ENCODE data around the gene SLC35B2.

Gene SLC35B2

DNA sequence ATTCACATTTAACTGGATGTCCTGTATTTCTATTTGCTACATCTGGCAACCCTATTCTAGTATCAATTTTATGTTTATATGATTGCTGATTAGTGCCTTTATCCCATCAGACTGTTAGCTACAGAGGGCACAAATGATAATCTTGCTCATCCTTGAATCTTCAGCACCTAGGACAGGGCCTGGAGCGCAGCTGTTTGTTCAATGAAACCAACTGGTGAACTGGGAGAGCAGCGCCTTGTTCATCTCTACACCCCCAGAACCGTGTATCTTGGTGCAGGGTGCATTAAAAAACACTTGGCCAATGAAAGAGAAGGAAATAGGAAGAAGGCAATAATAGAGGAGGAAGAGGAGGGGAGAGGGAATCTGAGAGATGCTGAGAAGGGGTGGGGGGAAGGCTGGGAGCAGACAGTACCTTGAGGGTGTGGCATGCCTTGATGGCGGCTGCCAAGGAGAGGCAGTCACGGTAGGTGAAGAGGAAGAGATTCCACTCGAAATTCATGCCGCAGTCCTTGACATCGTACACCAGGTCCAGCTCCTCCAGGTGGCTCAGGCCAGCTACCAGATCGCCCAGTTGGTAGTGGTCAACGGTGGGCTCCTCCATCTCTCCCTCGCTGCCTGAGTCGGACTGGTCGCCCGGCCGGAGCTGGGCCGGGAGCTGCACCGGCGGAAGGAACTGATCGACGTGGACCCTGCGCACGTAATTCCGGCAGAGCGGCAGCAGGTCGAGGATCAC, 28.4 kb upstream of the SLC35B2 start:
- Histone ChIP-seq H3K27ac (ENCODE audit: low read depth in 2 of 2, low read length in 2 of 2) (no peak overlapping the region), H3K4me1 (ENCODE audit: control insufficient read depth in 2 of 2, insufficient read depth in 2 of 2, low read length in 2 of 2) (no peaks in the 10 kb centered on the region), H3K9ac (ENCODE audit: low read depth in 1 of 2, low read length in 2 of 2) (no peak overlapping the region), H3K9me3 (ENCODE audit: control insufficient read depth in 2 of 2, low read length in 2 of 2) (no peaks in the 10 kb centered on the region), H3K36me3 (ENCODE audit: control insufficient read depth in 2 of 2, insufficient read depth in 2 of 2, low read length in 2 of 2) (no peaks in the 10 kb centered on the region), H3K4me3 (ENCODE audit: low read length in 2 of 2) (no peak overlapping the region), H3K27me3 (ENCODE audit: control insufficient read depth in 2 of 2, insufficient read depth in 2 of 2, low read length in 2 of 2) (peaks cover 26 to 28% of the 10 kb centered on the region in 2 donors)

DNA sequence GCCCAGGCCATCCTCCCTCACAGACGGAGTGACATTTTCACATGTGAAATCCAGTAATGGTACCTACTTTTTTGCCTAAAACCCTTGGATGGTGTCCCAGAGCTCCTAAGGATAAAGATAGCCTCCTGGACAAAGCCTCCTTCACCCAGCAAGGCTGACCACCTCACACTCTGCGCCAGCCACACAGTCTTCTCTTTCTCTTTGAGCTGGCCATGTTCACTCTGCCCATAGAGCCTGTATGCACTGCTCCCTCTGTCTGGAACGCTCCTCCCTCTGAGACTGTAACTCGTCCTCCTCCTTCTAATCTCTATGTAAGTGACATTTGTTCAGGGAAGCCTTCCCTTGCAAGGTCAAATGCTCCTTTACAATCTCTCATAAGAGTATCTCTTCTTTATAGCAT, 27.5 kb upstream of the SLC35B2 start:
- Histone ChIP-seq H3K27ac (ENCODE audit: low read depth in 2 of 2, low read length in 2 of 2) (no peak overlapping the region), H3K36me3 (ENCODE audit: control insufficient read depth in 2 of 2, insufficient read depth in 2 of 2, low read length in 2 of 2) (no peaks in the 10 kb centered on the region), H3K4me1 (ENCODE audit: control insufficient read depth in 2 of 2, insufficient read depth in 2 of 2, low read length in 2 of 2) (no peaks in the 10 kb centered on the region), H3K9me3 (ENCODE audit: control insufficient read depth in 2 of 2, low read length in 2 of 2) (no peaks in the 10 kb centered on the region), H3K4me3 (ENCODE audit: low read length in 2 of 2) (no peak overlapping the region), H3K27me3 (ENCODE audit: control insufficient read depth in 2 of 2, insufficient read depth in 2 of 2, low read length in 2 of 2) (peaks cover 21 to 31% of the 10 kb centered on the region in 2 donors), H3K9ac (ENCODE audit: low read depth in 1 of 2, low read length in 2 of 2) (no peak overlapping the region)

DNA sequence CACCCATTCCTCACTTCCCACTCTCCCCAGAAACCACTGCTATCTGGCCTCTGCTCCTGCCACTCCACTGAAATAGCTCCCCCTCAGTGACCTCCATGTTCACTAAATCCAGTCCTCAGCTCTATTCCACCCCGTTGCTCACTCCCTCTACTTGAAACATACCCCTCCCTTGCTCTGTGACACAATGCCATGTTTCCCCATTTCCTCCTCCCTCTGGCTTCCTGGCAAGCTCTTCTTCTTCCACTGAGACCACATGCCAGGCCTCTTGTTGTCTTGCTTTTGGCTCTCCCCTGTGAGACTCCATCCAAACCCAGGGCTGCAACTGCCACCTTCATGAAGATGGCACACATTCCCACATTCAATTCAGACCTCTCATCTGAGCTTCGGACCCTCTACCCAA, 26.8 kb upstream of the SLC35B2 start:
- Histone ChIP-seq H3K9ac (ENCODE audit: low read depth in 1 of 2, low read length in 2 of 2) (no peak overlapping the region), H3K9me3 (ENCODE audit: control insufficient read depth in 2 of 2, low read length in 2 of 2) (no peaks in the 10 kb centered on the region), H3K4me1 (ENCODE audit: control insufficient read depth in 2 of 2, insufficient read depth in 2 of 2, low read length in 2 of 2) (no peaks in the 10 kb centered on the region), H3K36me3 (ENCODE audit: control insufficient read depth in 2 of 2, insufficient read depth in 2 of 2, low read length in 2 of 2) (no peaks in the 10 kb centered on the region), H3K27me3 (ENCODE audit: control insufficient read depth in 2 of 2, insufficient read depth in 2 of 2, low read length in 2 of 2) (peaks cover 16 to 28% of the 10 kb centered on the region in 2 donors), H3K27ac (ENCODE audit: low read depth in 2 of 2, low read length in 2 of 2) (no peak overlapping the region), H3K4me3 (ENCODE audit: low read length in 2 of 2) (no peak overlapping the region)

DNA sequence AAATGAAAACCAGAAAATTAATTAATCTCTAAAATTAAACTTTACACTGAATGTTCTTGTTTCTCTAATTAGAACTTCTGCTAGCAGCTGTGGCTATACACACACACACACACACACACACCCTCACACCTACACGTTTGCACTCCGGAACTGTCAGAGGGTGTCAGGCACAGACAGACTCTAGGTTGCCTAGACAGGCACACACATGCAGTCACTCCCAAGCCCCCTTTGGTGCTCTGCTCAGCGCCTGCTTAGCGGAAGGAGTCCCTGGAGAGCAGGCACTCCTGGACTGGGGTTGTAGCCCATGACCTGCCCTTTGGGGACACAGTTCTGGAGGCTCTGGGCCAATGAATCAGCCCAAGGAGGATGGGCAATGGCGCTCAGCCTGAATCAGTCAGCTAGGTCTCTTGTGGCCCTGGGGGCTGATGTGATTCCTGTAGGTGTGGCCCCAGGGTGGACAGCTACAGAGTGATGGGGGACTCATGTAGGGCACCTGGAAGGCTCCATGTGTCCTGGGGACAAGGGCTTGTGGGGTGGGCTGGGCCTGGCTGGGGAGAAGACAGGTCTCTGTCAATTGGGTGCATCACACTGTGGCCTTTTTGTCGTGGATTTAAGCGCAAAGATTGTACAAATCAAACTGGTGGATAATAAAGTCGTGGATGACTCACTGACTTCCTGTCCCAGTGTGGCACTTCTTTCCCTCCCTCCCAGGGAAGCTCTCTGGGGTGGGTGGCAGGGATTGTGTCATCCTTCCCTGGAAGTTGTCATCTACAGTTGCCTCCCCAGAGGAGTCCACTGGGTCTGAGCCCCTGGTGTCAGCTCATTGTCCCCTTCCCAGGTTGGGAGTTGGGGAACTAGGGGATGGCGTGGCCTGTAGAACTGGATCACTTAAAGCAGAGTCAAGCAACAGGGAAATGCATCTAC, 21.7 kb upstream of the SLC35B2 start:
- H3K9me3 ChIP-seq (ENCODE audit: control insufficient read depth in 2 of 2, low read length in 2 of 2): no peaks in the 10 kb centered on the region
- H3K27me3 ChIP-seq (ENCODE audit: control insufficient read depth in 2 of 2, insufficient read depth in 2 of 2, low read length in 2 of 2): peaks cover 27 to 60% of the 10 kb centered on the region in 2 donors
- peaks cover 0 to 3% of the 10 kb centered on the region in 2 donors for H3K4me1 ChIP-seq (ENCODE audit: control insufficient read depth in 2 of 2, insufficient read depth in 2 of 2, low read length in 2 of 2)
- no peak overlapping the region for H3K9ac ChIP-seq (ENCODE audit: low read depth in 1 of 2, low read length in 2 of 2)
- H3K36me3 ChIP-seq (ENCODE audit: control insufficient read depth in 2 of 2, insufficient read depth in 2 of 2, low read length in 2 of 2): no peaks in the 10 kb centered on the region
- no peak overlapping the region for H3K4me3 ChIP-seq (ENCODE audit: low read length in 2 of 2)
- H3K27ac ChIP-seq (ENCODE audit: low read depth in 2 of 2, low read length in 2 of 2): no peak overlapping the region

DNA sequence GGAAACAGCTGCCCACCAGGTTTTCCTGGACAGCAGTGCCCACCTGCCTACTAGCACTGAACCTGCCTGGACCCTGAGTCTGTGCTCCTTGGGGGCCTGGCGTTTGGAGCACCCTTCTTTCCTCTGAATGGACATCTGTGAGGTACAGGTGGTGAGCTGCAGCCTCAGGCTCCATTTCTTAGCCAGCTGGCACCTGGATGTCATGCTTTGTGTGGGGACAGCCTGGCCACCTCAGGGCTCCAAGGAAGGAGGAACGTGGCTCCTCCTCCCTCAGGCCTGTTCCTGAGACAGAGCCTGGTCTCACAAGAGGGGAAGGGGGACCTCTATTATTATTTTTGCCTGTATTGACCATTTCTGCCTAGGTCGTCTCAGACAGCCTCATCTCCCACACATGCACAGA, 21.0 kb upstream of the SLC35B2 start:
- Histone ChIP-seq H3K9me3 (ENCODE audit: control insufficient read depth in 2 of 2, low read length in 2 of 2) (no peaks in the 10 kb centered on the region), H3K4me1 (ENCODE audit: control insufficient read depth in 2 of 2, insufficient read depth in 2 of 2, low read length in 2 of 2) (peaks cover 0 to 3% of the 10 kb centered on the region in 2 donors), H3K27ac (ENCODE audit: low read depth in 2 of 2, low read length in 2 of 2) (no peak overlapping the region), H3K27me3 (ENCODE audit: control insufficient read depth in 2 of 2, insufficient read depth in 2 of 2, low read length in 2 of 2) (peaks cover 34 to 64% of the 10 kb centered on the region in 2 donors), H3K9ac (ENCODE audit: low read depth in 1 of 2, low read length in 2 of 2) (no peak overlapping the region), H3K4me3 (ENCODE audit: low read length in 2 of 2) (no peak overlapping the region), H3K36me3 (ENCODE audit: control insufficient read depth in 2 of 2, insufficient read depth in 2 of 2, low read length in 2 of 2) (no peaks in the 10 kb centered on the region)

DNA sequence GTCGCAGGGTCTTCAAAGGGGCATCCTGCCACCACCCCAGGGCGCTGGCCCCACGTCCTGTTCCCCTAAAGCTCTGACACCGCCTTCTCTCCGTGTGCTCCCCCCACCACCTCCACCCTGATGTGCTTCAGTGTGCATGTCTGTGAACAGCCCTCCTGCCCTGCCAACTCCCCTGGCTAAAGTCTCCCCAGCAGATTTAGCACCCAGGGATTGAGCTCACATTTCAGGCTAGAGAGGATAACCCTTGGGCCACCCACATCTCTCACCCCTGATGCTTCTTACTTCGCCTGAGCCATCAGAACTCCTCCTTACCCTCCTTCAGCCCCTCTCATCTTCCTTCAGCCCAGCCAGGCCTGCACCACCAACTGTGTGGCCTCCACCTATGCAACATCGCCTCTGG, 20.4 kb upstream of the SLC35B2 start:
- Histone ChIP-seq H3K27ac (ENCODE audit: low read depth in 2 of 2, low read length in 2 of 2) (no peak overlapping the region), H3K4me1 (ENCODE audit: control insufficient read depth in 2 of 2, insufficient read depth in 2 of 2, low read length in 2 of 2) (peaks cover 0 to 3% of the 10 kb centered on the region in 2 donors), H3K9me3 (ENCODE audit: control insufficient read depth in 2 of 2, low read length in 2 of 2) (no peaks in the 10 kb centered on the region), H3K9ac (ENCODE audit: low read depth in 1 of 2, low read length in 2 of 2) (no peak overlapping the region), H3K27me3 (ENCODE audit: control insufficient read depth in 2 of 2, insufficient read depth in 2 of 2, low read length in 2 of 2) (peaks cover 39 to 64% of the 10 kb centered on the region in 2 donors), H3K4me3 (ENCODE audit: low read length in 2 of 2) (no peak overlapping the region), H3K36me3 (ENCODE audit: control insufficient read depth in 2 of 2, insufficient read depth in 2 of 2, low read length in 2 of 2) (no peaks in the 10 kb centered on the region)

DNA sequence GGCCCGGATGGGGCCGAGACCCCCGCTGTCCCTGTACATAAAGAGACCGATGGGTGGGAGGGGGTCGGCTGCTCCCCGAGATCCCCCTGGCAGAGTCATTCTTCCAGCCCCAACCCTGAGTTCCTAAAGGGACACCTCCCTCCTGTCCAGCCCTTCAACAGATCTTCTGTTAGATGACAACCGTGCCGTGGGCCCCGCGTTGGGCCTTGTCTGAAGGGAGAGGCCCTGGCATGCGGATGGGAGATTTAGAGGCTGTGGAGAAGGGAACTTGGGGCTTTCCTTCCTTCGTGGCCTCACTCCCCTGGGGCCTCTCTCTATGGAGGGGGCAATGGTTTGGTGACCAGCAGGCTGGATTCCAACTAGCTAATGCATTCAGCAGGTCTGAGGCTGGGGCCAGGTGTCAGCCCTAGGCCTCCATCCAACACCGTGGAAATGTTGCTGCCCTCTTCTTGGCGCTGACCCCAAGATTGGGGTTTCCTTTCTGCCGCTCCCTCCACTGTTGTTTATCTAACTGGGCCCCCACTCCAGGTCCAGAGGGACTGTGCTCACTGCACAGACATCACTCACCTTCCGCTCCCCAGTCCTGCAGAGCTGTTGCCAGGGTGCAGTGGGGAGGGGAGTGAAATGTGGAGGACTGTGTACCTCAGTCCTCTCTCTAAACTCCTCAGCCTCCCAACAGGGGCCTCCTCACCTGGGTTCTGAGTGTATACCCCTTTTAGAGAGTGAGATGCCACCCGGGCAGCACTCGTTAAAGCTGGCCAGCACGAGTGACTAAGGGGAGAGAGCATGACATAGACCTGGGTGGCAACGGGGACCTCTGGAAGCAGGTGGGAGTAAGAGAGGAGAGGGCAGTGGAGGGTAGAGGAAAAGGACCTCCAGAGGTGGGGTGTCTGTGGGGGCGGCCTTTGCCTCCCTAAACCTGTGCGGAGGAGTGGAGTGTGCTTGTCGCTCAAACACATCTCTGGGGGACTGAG, 19.6 kb upstream of the SLC35B2 start:
- H3K36me3 ChIP-seq (ENCODE audit: control insufficient read depth in 2 of 2, insufficient read depth in 2 of 2, low read length in 2 of 2): no peaks in the 10 kb centered on the region
- peaks cover 40 to 69% of the 10 kb centered on the region in 2 donors for H3K27me3 ChIP-seq (ENCODE audit: control insufficient read depth in 2 of 2, insufficient read depth in 2 of 2, low read length in 2 of 2)
- H3K4me1 ChIP-seq (ENCODE audit: control insufficient read depth in 2 of 2, insufficient read depth in 2 of 2, low read length in 2 of 2): peaks cover 0 to 3% of the 10 kb centered on the region in 2 donors
- H3K27ac ChIP-seq (ENCODE audit: low read depth in 2 of 2, low read length in 2 of 2): no peak overlapping the region
- H3K4me3 ChIP-seq (ENCODE audit: low read length in 2 of 2): no peak overlapping the region
- no peak overlapping the region for H3K9ac ChIP-seq (ENCODE audit: low read depth in 1 of 2, low read length in 2 of 2)
- H3K9me3 ChIP-seq (ENCODE audit: control insufficient read depth in 2 of 2, low read length in 2 of 2): no peaks in the 10 kb centered on the region

DNA sequence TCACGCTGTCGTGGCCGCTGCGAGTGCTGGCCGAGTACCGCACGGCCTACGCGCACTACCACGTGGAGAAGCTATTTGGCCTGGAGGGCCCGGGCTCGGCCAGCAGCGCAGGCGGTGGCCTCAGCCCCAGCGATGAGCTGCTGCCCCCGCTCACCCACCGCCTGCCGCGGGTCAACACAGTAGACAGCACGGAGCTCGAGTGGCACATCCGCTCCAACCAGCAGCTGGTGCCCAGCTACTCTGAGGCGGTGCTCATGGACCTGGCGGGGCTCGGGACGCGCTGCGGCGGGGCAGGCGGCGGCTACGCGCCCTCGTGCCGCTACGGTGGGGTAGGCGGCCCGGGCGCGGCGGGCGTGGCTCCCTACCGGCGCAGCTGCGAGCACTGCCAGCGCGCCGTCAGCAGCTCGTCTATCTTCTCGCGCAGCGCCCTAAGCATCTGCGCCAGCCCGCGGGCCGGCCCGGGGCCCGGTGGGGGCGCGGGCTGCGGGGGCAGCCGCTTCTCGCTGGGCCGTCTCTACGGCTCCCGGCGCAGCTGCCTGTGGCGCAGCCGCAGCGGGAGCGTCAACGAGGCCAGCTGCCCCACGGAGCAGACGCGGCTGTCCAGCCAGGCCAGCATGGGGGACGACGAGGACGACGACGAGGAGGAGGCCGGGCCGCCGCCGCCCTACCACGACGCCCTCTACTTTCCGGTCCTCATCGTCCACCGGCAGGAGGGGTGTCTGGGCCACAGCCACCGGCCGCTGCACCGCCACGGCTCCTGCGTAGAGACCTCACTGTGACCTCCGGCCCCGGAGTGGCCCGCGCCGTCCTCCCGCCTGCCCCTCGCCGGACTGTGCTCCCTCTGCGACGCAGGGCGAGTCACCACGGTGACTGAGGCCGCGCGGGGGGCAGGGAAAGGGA, 18.7 kb upstream of the SLC35B2 start:
- Histone ChIP-seq H3K9me3 (ENCODE audit: control insufficient read depth in 2 of 2, low read length in 2 of 2) (no peaks in the 10 kb centered on the region), H3K9ac (ENCODE audit: low read depth in 1 of 2, low read length in 2 of 2) (no peak overlapping the region), H3K4me1 (ENCODE audit: control insufficient read depth in 2 of 2, insufficient read depth in 2 of 2, low read length in 2 of 2) (peaks cover 0 to 3% of the 10 kb centered on the region in 2 donors), H3K4me3 (ENCODE audit: low read length in 2 of 2) (no peak overlapping the region), H3K27ac (ENCODE audit: low read depth in 2 of 2, low read length in 2 of 2) (no peak overlapping the region), H3K36me3 (ENCODE audit: control insufficient read depth in 2 of 2, insufficient read depth in 2 of 2, low read length in 2 of 2) (no peaks in the 10 kb centered on the region), H3K27me3 (ENCODE audit: control insufficient read depth in 2 of 2, insufficient read depth in 2 of 2, low read length in 2 of 2) (peaks cover 48 to 78% of the 10 kb centered on the region in 2 donors)

DNA sequence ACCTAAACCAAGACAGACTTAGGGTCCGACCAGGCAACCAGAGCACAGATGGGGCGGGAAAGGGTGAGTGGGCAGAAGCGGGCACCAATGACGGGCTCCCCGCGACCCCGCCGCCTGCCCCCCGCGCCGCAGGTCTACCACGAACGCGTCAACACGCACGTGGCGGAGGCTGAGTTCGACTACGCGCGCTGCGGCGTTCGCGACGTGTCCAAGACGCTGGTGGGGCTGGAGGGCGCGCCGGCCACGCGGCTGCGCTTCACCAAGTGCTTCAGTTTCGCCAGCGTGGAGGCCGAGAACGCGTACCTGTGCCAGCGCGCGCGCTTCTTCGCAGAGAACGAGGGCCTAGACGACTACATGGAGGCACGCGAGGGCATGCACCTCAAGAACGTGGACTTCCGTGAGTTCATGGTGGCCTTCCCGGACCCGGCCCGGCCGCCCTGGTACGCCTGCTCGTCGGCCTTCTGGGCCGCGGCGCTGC, 18.0 kb upstream of the SLC35B2 start:
- Histone ChIP-seq H3K9ac (ENCODE audit: low read depth in 1 of 2, low read length in 2 of 2) (no peak overlapping the region), H3K4me1 (ENCODE audit: control insufficient read depth in 2 of 2, insufficient read depth in 2 of 2, low read length in 2 of 2) (peaks cover 0 to 3% of the 10 kb centered on the region in 2 donors), H3K9me3 (ENCODE audit: control insufficient read depth in 2 of 2, low read length in 2 of 2) (no peaks in the 10 kb centered on the region), H3K4me3 (ENCODE audit: low read length in 2 of 2) (no peak overlapping the region), H3K27me3 (ENCODE audit: control insufficient read depth in 2 of 2, insufficient read depth in 2 of 2, low read length in 2 of 2) (peaks cover 49 to 72% of the 10 kb centered on the region in 2 donors), H3K36me3 (ENCODE audit: control insufficient read depth in 2 of 2, insufficient read depth in 2 of 2, low read length in 2 of 2) (no peaks in the 10 kb centered on the region), H3K27ac (ENCODE audit: low read depth in 2 of 2, low read length in 2 of 2) (no peak overlapping the region)

All from mucosa of rectum (tissue), 2 donors.